Smooth muscle cell (in vitro differentiated cells): ENCODE measurements around the gene FES. TPM values are rescaled to one million over a fixed set of nuclear protein-coding genes. Genes with fewer than 3 reads are reported as not detected.
"Not testable (repeated sequence)": the region's sequence is repeated elsewhere in the genome, so short reads cannot be mapped to it uniquely, and the experiment has no call there.

Source experiments
- DNase-seq: peaks from one replicate; lab custom pipeline; 2025; ENCODE audit not compliant: unreplicated experiment; lab: John Stamatoyannopoulos, UW
- H2AFZ ChIP-seq: fragments of 200-600 bp; sonication (generic); 2 replicates; pipeline ENCODE4 v1.6.0; 2016; ENCODE audit warnings: antibody characterized with exemption, low read depth, mild to moderate bottlenecking
- H3F3A ChIP-seq: fragments of 200-600 bp; sonication (generic); 2 replicates; pipeline ENCODE4 v1.6.0; 2017; ENCODE audit warnings: antibody characterized with exemption, low read depth
- H3K27ac ChIP-seq: fragments of 200-600 bp; sonication (generic); 2 replicates; pipeline ENCODE4 v1.5.1; 2016; ENCODE audit warnings: low read depth, mild to moderate bottlenecking
- H3K27me3 ChIP-seq: fragments of 200-600 bp; sonication (generic); 2 replicates; pipeline ENCODE4 v1.6.1; 2016; ENCODE audit warnings: low read depth, mild to moderate bottlenecking
- H3K36me3 ChIP-seq: fragments of 200-600 bp; sonication (generic); 2 replicates; pipeline ENCODE4 v1.5.1; 2016; ENCODE audit warnings: low read depth
- H3K4me1 ChIP-seq: fragments of 200-600 bp; sonication (generic); 2 replicates; pipeline ENCODE4 v1.5.1; 2016; ENCODE audit warnings: low read depth
- H3K4me2 ChIP-seq: fragments of 200-600 bp; sonication (generic); 2 replicates; pipeline ENCODE4 v1.6.0; 2016; ENCODE audit warnings: mild to moderate bottlenecking
- H3K4me3 ChIP-seq: fragments of 200-600 bp; sonication (generic); 2 replicates; pipeline ENCODE4 v1.5.1; 2016; ENCODE audit warnings: mild to moderate bottlenecking
- H3K79me2 ChIP-seq: fragments of 200-600 bp; sonication (generic); 2 replicates; pipeline ENCODE4 v1.6.0; 2016; ENCODE audit warnings: low read depth, mild to moderate bottlenecking
- H3K9ac ChIP-seq: fragments of 200-600 bp; sonication (generic); 2 replicates; pipeline ENCODE4 v1.6.0; 2016; ENCODE audit warnings: low read depth
- H3K9me3 ChIP-seq: fragments of 200-600 bp; sonication (generic); replicated peaks from 2 replicates; pipeline ENCODE4 v1.5.1; 2016; ENCODE audit warnings: low read depth
- H4K20me1 ChIP-seq: fragments of 200-600 bp; sonication (generic); 2 replicates; pipeline ENCODE4 v1.6.0; 2016; ENCODE audit warnings: low read depth
- CTCF ChIP-seq: fragments of 200-600 bp; sonication (generic); IDR thresholded peaks from 2 replicates; pipeline ENCODE4 v1.5.1; 2017; ENCODE audit warnings: borderline replicate concordance, mild to moderate bottlenecking, antibody characterized with exemption; ENCODE audit not compliant: insufficient read depth, poor library complexity, severe bottlenecking
- WGBS: methylation state at CpG from one replicate; pipeline ENCODE4 v1.1.7; 2016; ENCODE audit warnings: low lambda C conversion rate; 5-methylcytosine and 5-hydroxymethylcytosine counted together
- polyA plus RNA-seq: library from polyadenylated mRNA; unstranded; fragments of >200 nt; fragmentation: Nextera tagmentation; extraction: Ambion mirVana; gene quantifications from 2 replicates; pipeline ENCODE4 v1.2.1, GENCODE V29; 2016
- total RNA-seq: library from RNA; depleted of rRNA; stranded (reverse); fragments of >200 nt; gene quantifications from 2 replicates; pipeline ENCODE4 v1.2.3, GENCODE V29; 2014

Gene FES
- total and polyA plus RNA-seq, 2 experiments from 2014 or later: 4.9 to 6.2 TPM

DNA sequence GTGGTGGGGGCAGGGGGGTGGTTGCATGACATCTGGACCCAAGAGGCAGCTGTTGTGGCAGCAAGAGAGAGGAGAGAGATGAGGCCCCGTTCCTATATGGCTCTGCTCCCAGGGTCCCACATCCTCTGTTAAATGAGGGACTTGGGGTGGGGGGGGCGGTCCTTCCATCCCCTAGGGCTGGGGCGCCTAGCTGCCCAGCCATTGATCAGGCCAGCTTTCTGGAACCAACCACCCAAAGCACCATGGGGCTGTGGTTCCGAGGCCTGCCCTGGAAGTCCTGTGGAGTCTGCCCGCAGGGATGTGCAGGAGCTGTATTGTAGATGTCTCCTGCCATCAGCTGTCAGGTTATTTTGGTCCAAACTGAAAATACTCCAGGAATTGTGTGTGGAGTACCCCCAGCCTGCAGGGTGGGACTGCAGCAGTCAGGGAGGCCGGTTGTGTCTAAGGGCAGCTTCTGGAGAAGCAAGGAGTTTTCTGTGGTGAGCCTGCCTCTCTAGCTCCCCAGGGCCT, 10.8 kb upstream of the FES start:
- peaks cover 36% of the 10 kb centered on the region for H3K79me2 ChIP-seq
- no peaks in the 10 kb centered on the region for H3K36me3 ChIP-seq
- H3F3A ChIP-seq: peaks cover 34% of the 10 kb centered on the region
- H4K20me1 ChIP-seq: peaks cover 30% of the 10 kb centered on the region
- H3K27me3 ChIP-seq: no peaks in the 10 kb centered on the region
- H3K27ac ChIP-seq: peak overlapping the region; percentile 91
- no peak for TF ChIP-seq CTCF
- peak overlapping the region; percentile 92 for H3K4me2 ChIP-seq
- no peaks in the 10 kb centered on the region for H3K9me3 ChIP-seq
- WGBS: 63% methylated on average over 4 of the region's 6 CpGs
- H3K4me3 ChIP-seq: peak overlapping the region; percentile 80
- peak overlapping the region; percentile 90 for H3K9ac ChIP-seq
- DNase-seq: no peak
- H3K4me1 ChIP-seq: peaks cover 53% of the 10 kb centered on the region
- no peak overlapping the region for H2AFZ ChIP-seq

- peak overlapping the region; percentile 91 for H3K27ac ChIP-seq
Observed at GRCh38 chr15:90873998-90874605, 10.2 kb upstream of the FES start.

GRCh38 chr15:90874986-90875385, 9.3 kb upstream of the FES start:
- H3K36me3 ChIP-seq, H3K4me3 ChIP-seq, H3K4me2 ChIP-seq, H3K27me3 ChIP-seq, DNase-seq, H3K9ac ChIP-seq, H3K9me3 ChIP-seq, H2AFZ ChIP-seq, H3K27ac ChIP-seq: not testable (repeated sequence)
- peaks cover 36% of the 10 kb centered on the region for H3K79me2 ChIP-seq
- H3K4me1 ChIP-seq: peaks cover 39% of the 10 kb centered on the region
- H4K20me1 ChIP-seq: peaks cover 30% of the 10 kb centered on the region
- peaks cover 21% of the 10 kb centered on the region for H3F3A ChIP-seq
- 88% methylated on average over 9 of the region's 9 CpGs for WGBS

More at GRCh38 chr15:90873998-90874605, 10.2 kb upstream of the FES start:
- H3K79me2 ChIP-seq: peaks cover 36% of the 10 kb centered on the region
- H3F3A ChIP-seq: peaks cover 29% of the 10 kb centered on the region
- peak overlapping the region; percentile 80 for H3K4me3 ChIP-seq
- peak overlapping the region; percentile 92 for H3K4me2 ChIP-seq
- H3K4me1 ChIP-seq: peaks cover 47% of the 10 kb centered on the region
- H3K27me3 ChIP-seq: no peaks in the 10 kb centered on the region
- no peak overlapping the region for H2AFZ ChIP-seq
- no peaks in the 10 kb centered on the region for H3K36me3 ChIP-seq
- H3K9me3 ChIP-seq: no peaks in the 10 kb centered on the region
- 27% methylated on average over 15 of the region's 15 CpGs for WGBS
- no peak for DNase-seq
- H3K9ac ChIP-seq: peak overlapping the region; percentile 90
- TF ChIP-seq CTCF: no peak
- H4K20me1 ChIP-seq: peaks cover 30% of the 10 kb centered on the region

- H3K9ac ChIP-seq: no peak overlapping the region
- no peak overlapping the region for H3K4me3 ChIP-seq
- peaks cover 33% of the 10 kb centered on the region for H3K4me1 ChIP-seq
- peaks cover 33% of the 10 kb centered on the region for H3K79me2 ChIP-seq
- peaks cover 19% of the 10 kb centered on the region for H3F3A ChIP-seq
- H4K20me1 ChIP-seq: peaks cover 30% of the 10 kb centered on the region
- H3K27ac ChIP-seq: no peak overlapping the region
- H3K4me2 ChIP-seq: no peak overlapping the region
- H3K36me3 ChIP-seq: no peaks in the 10 kb centered on the region
- no peak overlapping the region for H2AFZ ChIP-seq
- H3K27me3 ChIP-seq: no peaks in the 10 kb centered on the region
- no peak for TF ChIP-seq CTCF
- DNase-seq: no peak
- no peaks in the 10 kb centered on the region for H3K9me3 ChIP-seq
- WGBS: 99% methylated on average over 12 of the region's 12 CpGs
Observed at GRCh38 chr15:90875549-90875981, 8.7 kb upstream of the FES start.
